Esophagus muscularis mucosa (tissue), 3 donors: ENCODE data around the gene KMT2B.

Source experiments
- POLR2AphosphoS5 ChIP-seq, 2 donors: sonication (generic); formaldehyde crosslinking; IDR thresholded peaks; one replicate each; pipeline ENCODE4 v1.6.1; 2017; ENCODE audit warnings: antibody characterized with exemption in 2 of 2
- TF ChIP-seq, protein P1 (sequence below), 3 experiments: fragments of 200-600 bp in 2 of 3; fragments of 450-650 bp in 1 of 3; sonication (generic) in 2 of 3; IDR thresholded peaks; one replicate each; pipeline ENCODE4 v1.5.1; 2017 to 2019; ENCODE audit warnings: antibody characterized with exemption in 3 of 3, mild to moderate bottlenecking in 2 of 3, moderate library complexity in 1 of 3

GRCh38 chr19:35766571-35767104 lies 48.8 kb downstream of the KMT2B start:
- TF ChIP-seq, protein P1, sequence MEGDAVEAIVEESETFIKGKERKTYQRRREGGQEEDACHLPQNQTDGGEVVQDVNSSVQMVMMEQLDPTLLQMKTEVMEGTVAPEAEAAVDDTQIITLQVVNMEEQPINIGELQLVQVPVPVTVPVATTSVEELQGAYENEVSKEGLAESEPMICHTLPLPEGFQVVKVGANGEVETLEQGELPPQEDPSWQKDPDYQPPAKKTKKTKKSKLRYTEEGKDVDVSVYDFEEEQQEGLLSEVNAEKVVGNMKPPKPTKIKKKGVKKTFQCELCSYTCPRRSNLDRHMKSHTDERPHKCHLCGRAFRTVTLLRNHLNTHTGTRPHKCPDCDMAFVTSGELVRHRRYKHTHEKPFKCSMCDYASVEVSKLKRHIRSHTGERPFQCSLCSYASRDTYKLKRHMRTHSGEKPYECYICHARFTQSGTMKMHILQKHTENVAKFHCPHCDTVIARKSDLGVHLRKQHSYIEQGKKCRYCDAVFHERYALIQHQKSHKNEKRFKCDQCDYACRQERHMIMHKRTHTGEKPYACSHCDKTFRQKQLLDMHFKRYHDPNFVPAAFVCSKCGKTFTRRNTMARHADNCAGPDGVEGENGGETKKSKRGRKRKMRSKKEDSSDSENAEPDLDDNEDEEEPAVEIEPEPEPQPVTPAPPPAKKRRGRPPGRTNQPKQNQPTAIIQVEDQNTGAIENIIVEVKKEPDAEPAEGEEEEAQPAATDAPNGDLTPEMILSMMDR (IDR thresholded peaks at IDR 0.05) = no peak
- no peak for TF ChIP-seq POLR2AphosphoS5 (IDR thresholded peaks at IDR 0.05)
